ENCODE data around the gene RALGPS2.

Gene RALGPS2

GRCh38 chr1:178921499-178921898, 196.5 kb downstream of the RALGPS2 start:
- no peak for DNase-seq (ENCODE audit: low read depth)

- no peak for DNase-seq (ENCODE audit: low read depth)
Measured at GRCh38 chr1:178923512-178923911, 198.5 kb downstream of the RALGPS2 start.

- no peak for DNase-seq (ENCODE audit: low read depth)
Measured at GRCh38 chr1:178926046-178926445, 201.0 kb downstream of the RALGPS2 start.

GRCh38 chr1:178927003-178927402, 202.0 kb downstream of the RALGPS2 start:
- no peak for DNase-seq (ENCODE audit: low read depth)

- DNase-seq (ENCODE audit: low read depth), result no peak
Measured at GRCh38 chr1:178928041-178928440, 203.0 kb downstream of the RALGPS2 start.

- DNase-seq (ENCODE audit: low read depth), result no peak
Measured at GRCh38 chr1:178928976-178929375, 203.9 kb downstream of the RALGPS2 start.

- DNase-seq (ENCODE audit: low read depth), result no peak
Measured at GRCh38 chr1:178931858-178932551, 207.0 kb downstream of the RALGPS2 start.

- no peak for DNase-seq (ENCODE audit: low read depth)
Measured at GRCh38 chr1:178932552-178932906, 207.5 kb downstream of the RALGPS2 start.

GRCh38 chr1:178933105-178933561, 208.1 kb downstream of the RALGPS2 start:
- no peak for DNase-seq (ENCODE audit: low read depth)

GRCh38 chr1:178933709-178934490, 208.9 kb downstream of the RALGPS2 start:
- DNase-seq (ENCODE audit: low read depth), result no peak

- DNase-seq (ENCODE audit: low read depth), result no peak
Measured at GRCh38 chr1:178934546-178934945, 209.5 kb downstream of the RALGPS2 start.

GRCh38 chr1:178935610-178936009, 210.6 kb downstream of the RALGPS2 start:
- no peak for DNase-seq (ENCODE audit: low read depth)

- DNase-seq (ENCODE audit: low read depth), result no peak
Measured at GRCh38 chr1:178937695-178938094, 212.7 kb downstream of the RALGPS2 start.

- DNase-seq (ENCODE audit: low read depth), result no peak
Measured at GRCh38 chr1:178938101-178938958, 213.3 kb downstream of the RALGPS2 start.

- no peak for DNase-seq (ENCODE audit: low read depth)
Measured at GRCh38 chr1:178938959-178939317, 213.9 kb downstream of the RALGPS2 start.

- no peak for DNase-seq (ENCODE audit: low read depth)
Measured at GRCh38 chr1:178939338-178940067, 214.5 kb downstream of the RALGPS2 start.

GRCh38 chr1:178940068-178940765, 215.2 kb downstream of the RALGPS2 start:
- no peak for DNase-seq (ENCODE audit: low read depth)

GRCh38 chr1:178941261-178941689, 216.2 kb downstream of the RALGPS2 start:
- no peak for DNase-seq (ENCODE audit: low read depth)

- DNase-seq (ENCODE audit: low read depth), result no peak
Measured at GRCh38 chr1:178941849-178942248, 216.8 kb downstream of the RALGPS2 start.

- no peak for DNase-seq (ENCODE audit: low read depth)
Measured at GRCh38 chr1:178942285-178943198, 217.5 kb downstream of the RALGPS2 start.

Data from stimulated activated CD4-positive, alpha-beta T cell treated with anti-CD3 and anti-CD28 coated beads, Interleukin-2, amount 100 ng/mL, for 4 hours (primary cell).